ENCODE results near the gene SERP1.
"Not testable (repeated sequence)": the region's sequence is repeated elsewhere in the genome, so short reads cannot be mapped to it uniquely, and the experiment has no call there.

The SERP1 gene

DNA sequence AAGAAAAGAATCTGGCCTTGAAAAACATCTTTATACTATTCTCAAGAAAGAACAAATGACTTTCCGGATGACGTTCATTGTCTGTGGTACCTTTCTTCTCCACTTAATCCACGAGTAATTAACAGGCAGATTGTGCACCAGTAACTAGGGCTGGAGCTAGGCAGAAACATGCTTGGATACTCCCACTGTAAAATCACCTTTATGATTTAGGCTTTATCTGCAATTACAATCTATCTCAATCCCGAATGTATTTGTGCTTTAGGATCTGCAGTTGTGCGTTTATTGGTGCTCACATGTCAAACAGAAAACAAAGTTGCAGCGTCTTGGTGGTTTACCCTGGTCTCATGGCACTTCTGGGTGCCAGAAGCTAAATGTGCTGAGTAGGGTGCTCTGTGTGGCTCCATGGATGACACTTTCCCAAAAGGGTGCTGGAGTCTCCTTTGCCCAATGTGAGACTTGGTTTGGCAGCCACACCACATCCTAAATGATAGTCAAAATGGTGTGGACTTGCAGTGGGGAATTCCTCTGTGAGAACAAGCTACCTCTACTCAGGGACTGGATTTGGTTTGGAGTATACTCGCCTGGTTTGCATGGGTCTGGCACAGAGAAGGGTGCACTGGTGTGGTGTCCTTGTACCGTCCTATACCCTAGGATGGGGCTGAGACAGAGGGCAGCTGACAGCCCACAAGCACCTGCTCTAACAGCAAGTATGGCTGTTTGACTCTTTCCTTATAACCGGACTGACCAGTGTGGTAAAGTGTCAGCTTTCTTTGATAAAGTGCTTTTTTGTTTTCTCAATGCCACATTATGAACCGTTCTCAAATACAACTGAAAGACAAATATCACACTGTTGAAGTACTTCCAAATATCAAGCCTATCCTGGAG, 7.7 kb downstream of the SERP1 start:
- DNase-seq, result no peak

DNA sequence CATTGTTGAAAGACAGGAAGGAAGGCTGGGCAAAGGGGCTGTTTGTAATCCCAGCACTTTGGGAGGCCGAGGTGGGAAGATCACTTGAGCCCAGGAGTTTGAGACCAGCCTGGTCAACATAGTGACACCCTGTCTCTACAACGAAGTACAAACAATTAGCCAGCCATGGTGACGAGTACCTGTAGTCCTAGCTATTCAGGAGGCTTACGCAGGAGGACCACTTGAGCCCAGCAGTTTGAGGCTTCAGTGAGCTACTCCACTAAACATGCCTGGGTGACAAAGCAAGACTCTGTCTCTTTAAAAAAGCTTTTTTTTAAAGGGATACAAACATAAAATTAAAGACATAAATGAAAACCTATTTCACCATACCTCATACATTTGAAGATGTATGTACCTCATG, 11.1 kb downstream of the SERP1 start:
- DNase-seq, result no peak

DNA sequence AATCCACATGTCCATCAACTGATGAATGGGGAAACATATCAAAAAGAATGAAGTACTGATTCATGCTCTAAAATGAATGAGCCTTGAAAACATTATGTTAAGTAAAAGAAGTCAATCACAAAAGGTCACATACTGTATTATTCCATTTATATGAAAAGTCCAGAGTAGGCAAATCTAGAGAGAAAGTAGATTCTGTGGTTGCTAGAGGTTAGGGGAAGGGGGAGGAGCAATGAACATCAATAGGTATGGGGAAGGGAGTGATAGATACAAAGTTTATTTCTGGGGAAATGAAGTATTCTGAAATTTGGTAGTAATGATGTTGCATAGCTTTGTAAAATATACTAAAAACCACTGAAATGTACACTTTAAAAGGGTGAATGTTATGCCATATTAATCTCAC, 14.5 kb downstream of the SERP1 start:
- DNase-seq, result no peak

DNA sequence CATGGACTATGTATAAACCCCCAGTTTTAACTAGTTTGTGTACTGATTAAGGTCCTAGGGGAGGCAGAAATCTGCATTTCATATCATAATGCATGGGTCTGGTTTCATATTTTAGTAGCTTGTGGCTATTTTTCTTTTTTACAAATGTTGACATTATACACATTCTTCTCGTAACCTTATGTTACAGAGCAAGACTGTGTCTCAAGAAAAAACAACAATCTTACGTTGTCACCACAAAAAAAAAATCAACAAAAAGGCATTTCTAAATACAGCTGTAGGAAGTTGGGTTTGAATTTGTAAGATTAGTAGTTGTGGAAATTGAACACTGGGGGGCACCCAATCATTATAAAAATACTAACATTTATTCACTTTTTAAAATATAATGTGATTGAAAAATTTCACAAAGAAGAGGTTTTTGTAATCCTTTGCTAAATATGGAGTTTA, 17.9 kb downstream of the SERP1 start:
- no peak for DNase-seq

DNA sequence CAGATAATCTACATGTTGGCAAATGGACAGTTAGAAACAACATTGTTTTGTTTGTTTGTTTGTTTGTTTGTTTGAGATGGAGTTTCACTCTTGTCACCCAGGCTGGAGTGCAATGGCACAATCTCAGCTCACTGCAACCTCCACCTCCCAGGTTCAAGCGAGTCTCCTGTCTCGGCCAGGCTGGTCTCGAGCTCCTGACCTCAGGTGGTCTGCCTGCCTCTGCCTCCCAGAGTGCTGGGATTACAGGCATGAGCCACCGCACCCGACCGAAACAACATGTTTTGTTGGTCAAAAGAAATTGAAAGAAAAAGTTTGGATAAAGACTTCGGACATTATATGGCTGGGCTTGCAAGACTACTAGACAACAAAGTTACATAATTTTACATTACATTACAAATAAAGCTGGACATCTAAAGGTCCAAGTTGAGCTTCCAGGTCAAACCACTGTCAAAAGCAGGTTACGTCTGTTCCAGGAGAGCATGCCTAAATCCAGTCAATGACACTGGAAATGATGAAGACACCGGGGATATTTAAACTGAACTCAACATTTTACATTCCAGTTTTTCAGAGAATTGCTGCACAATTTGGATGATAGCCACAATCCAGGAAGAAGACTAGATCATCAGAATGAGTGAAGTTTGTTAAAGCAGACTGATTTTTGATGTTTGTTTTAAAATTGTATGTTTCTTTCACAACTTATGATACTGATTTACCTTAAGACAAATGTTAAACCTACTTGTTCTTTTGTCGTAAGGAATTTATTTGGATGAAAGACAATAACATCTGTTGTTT, 18.6 kb downstream of the SERP1 start:
- DNase-seq, result no peak

DNA sequence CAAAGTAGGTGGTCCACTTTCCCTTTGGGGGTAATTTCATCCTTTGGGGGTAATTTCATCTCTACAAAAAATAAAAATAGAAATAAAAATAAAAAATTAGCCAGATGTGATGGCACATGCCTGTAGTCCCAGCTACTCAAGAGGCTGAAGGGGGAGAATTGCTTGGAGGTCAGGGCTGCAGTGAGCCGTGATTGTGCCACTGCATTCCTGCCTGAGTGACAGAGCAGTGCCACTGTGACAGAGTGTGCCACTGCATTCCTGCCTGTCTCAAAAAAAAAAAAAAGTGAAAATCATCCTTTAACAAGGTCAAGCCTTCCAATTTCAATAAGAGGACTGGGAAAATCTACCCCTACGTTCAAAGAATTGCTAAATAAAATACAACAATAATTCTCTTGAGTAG, 22.8 kb downstream of the SERP1 start:
- no peak for DNase-seq

DNA sequence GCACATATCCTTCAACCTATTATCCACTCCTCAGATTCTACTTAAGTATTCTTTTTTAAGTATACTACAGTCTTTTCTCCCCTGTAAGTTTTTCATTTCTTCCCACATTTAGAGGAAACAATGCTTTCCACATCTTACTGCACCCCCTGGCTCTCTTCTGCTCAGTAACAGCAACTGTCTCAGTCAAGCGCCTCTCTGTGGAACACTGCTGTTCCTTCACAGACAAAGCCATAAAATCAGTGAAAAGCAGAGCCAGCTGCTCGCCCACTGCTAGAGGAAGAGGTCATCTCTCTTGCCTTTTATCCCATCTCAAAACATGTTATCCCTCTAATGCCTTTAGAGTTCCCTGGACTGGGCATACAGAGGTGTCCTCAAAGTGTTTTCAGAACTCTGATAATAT, 24.8 kb downstream of the SERP1 start:
- DNase-seq, result peak; percentile 17

DNA sequence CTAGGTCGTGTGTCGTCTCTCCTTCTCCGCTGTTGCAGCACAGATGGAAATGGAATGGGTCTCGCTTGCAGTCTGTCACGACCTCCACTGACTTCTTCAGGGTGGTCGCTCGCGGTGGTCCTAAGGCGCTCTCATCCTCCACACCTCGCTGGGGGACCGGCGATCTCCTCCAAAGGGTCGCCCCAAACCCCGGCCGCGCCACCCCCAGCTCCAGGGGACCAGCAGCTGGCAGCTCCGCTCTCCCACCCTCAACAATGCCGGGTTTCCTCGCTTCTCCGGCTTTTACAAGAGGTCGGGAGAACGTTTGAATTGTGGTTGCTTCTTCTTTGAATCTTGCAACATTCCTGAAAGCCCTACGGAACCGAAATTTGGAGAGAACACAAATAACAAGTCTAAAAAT, 25.9 kb downstream of the SERP1 start:
- DNase-seq, result no peak

DNA sequence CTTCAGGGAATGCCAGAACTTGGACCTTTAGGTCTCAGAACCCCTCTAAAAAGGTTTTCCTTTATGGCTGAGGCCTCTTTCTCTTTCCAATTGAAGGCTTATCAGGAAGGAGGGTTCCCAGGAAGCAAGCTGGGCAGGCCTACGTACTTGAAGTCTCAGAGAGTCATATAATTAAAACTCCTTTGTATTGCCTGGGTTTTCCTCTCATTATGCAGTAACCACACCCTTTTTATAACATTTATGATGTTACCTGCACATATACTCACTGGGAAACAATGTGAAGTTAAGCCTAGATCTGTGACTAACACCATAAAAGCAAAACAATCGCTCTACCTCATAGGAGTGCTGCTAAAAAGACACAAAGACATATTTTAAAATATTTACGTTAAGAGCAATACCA, 27.3 kb downstream of the SERP1 start:
- DNase-seq, result no peak

DNA sequence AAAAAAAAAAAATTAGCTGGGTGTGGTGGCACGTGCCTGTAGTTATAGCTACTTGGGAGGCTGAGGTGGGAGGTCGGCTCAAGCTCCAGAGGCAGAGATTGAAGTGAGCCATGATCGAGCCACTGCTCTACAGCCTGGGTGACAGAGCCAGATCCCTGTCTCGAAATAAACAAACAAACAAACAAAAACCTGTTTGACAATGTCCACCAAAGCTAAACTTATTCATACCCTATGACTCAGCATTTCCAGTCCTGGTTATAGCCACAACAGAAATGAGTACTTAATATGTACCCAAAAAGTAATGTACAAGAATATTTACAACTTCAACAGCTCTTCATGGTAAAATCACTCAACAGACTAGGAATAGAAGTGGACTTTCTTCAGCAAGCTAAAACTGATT, 31.1 kb downstream of the SERP1 start:
- no peak for DNase-seq

DNA sequence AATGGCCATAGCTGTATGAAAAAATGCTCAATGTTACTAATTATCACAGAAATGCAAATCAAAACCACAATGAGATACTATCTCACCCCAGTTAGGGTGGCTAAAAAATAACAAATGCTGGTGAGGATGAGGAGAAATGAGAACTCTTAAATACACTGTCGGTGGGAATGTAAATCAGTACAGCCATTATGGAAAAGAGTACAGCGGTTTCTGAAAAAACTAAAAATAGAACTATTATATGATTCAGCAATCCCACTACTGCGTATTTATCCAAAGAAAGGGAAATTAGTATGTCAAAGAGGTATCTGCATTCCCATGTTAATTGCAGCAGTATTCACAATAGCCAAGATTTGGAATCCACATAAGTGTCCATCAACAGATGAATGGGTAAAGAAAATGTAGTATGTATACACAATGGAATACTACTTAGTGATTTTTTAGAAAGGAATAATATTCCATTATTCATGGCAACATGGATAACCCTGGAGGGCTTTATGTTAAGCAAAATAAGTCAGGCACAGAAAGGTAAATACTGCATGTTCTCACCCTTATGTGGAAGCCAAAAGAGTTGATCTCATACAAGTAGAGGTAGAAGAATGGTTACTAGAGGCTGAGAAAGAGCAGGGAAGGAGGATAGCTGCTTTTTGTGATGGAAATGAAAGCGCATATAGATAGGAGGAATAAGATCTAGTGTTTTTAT, 35.0 kb downstream of the SERP1 start:
- DNase-seq, result no peak

DNA sequence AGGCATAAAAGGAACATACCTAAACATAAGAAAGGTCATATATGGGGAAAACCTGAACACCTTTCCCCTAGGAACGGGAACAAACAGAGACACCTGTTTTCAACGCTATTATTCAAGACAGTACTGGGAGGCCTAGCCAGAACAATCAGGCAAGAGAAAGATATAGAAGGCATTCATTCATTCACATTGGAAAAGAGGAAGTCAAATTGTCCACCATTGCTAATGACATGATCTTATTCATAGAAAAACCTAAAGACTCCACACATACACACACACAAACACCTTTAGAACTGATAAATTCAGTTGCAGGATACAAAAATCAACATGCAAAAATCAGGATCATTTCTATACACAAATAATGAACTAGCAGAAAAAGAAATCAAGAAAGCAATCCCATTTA, 36.5 kb downstream of the SERP1 start:
- no peak for DNase-seq

DNA sequence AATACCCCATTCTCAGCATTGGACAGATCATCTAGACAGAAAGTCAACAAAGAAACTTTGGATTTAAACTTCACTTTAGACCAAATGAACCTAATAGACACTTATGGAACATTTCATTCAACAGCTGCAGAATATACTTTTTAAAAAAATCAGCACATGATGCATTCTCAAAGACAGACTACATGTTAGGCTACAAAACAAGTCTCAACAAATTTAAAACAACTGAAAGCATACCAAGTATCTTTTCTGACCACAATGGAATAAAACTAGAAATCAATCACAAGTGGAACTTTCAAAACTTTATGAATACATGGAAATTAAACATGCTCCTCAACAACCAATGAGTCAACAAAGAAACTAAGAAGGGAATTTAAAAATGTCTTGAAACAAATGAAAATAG, 37.9 kb downstream of the SERP1 start:
- DNase-seq, result no peak

DNA sequence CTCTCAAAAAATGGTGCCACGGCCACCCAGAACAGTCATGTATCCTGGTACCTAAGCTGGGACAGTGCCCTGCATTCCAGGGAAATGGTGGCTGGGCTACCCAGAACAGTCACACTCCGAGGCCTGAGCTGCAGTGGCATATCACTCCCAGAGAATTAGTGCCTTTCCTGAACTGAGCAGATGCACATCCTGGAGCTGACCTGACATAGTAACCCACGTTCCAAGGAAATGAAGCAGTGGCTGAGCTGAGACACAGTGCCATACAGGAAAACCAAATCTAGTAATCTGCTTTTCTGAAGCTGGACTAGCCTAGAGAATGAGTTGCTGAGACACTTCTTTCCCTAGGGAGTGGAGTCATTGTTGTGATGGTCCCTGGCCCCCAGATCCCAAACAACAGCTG, 41.8 kb downstream of the SERP1 start:
- DNase-seq, result no peak

DNA sequence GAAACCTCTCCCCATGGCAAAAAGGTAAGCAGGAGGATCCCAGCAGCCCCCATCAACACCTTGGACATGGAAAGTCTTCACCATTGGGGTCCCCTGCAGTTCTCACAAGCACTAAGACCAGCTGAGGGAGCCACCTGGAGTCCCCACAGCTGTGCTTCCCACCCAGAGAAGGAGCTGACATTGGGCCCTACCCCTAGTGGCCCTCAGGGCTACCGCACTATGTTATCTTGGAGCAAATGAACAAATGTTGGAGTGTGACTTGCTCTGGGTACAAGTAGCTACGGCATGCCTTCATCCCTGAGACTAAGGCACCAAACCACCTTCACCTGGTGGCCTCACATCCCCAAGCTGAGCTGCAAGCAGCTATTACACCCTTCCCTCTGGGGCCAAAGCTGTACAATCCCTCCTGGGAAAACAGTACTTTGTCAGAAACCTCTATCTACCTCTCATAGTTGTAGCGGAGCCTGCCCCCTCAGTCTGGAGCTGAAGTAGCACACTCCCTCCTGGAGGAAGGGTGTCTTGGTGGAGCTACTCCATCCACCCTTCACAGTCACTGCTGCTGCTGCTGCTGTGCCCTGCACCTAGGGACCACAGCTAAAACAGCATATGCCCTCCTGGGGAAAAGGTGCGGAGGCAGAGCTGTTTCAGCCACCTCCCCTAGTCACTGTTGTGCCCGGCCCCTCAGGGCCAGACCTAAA, 42.7 kb downstream of the SERP1 start:
- no peak for DNase-seq

DNA sequence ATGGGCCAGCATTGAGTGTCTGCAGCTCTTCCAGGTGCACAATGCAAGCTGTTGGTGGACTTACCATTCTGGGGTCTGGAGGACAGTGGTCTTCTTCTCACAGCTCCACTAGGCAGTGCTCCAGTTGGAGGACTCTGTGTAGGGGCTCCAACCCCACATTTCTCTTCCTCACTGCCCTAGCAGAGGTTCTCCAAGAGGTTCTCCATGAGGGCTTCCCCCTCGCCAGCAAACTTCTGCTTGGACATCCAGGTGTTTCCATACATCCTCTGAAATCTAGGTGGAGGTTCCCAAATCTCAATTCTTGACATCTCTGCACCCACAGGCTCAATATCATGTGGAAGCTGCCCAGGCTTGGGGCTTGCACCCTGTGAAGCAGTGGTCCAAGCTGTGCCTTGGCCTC, 45.3 kb downstream of the SERP1 start:
- not testable (repeated sequence) for DNase-seq

DNA sequence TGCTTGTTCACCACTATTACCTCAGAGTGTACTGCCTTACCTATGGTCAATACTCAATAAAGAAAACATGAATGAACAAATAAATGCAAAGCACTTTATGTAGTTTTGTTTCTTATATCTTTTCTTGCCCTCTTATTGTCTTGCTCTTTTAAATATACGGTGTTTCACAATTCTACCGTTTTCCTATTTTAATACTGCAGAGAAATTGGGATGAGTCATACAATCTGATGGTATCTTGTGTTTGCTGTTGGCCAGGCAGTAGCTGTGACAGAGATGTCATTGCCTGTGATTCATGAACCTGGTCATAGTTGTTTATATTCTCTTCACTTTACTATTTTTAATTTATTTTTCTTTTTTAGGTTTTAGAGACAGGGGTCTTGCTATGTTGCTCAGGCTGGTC, 48.3 kb downstream of the SERP1 start:
- DNase-seq, result no peak

DNA sequence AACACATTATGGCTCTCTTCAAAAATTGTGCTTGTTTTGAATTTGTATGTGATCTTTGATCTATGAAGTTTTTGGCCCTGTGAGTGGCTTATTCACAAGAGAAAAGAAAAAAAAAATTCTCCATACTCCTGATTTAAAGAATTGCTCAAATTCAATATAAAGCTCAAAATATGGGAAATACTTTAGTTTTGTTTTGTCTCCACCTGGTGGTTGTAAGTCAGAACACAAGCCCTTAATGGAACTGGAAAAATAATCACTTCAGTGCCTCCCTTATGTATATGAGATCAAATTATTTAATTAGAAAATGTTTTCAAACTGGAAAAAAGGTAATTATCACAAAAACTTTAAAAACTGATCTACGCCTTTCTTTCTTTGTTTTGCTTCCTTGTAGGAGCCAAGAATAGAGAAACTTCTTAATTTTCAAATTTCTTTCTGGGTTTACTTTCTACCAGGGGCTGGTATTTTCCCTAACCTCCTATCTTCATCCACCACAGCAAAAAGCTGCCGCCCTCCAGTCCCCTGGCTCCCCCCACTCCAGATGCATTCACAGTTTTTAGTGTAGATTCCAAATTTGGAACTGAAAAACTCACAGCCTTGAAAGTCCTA, 50.6 kb downstream of the SERP1 start:
- peak; percentile 7 for DNase-seq

DNA sequence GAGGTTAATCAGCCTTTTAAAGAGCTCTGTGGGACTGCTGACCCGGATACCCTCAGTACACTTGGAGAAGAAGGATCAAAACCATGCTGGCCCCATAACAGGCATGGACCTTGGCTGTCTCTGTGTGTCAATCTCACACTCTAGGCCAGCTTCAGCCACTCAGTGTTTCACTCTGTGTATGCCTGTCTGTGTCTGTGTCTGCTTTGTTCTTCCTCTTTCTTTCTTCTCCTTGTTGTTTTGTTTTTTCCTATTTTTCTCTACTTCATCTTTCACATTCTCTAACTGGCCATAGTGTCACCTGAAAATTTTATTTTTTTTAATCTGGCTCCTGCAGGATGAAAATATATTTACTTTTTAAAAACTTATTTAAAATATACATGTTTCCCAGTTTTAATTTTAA, 51.1 kb downstream of the SERP1 start:
- no peak for DNase-seq

DNA sequence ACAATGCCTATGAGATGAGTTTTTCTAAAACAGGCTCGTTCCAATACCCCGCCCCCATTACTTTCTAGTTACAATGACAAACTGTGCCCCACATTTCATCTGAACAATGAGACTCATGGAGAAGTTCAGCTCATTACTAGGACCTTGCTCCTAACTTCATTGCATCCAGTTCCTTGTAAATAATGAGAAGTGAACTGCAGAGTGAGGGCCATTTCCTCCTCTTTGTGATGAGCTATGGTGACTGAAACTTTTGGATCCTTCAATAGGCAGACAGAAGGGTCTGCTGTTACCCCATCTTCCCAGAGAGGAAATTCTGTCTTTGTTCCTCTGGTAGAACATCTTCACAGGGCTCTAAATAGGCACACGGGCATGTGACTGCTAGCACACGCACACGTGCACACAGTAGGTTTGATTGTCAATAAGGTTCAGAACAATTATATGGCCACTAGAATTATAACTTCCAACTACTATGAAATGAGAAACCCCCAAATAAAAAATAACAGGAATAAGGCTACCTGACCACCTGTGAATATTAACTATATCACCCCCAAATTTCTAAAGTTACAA, 51.8 kb downstream of the SERP1 start:
- DNase-seq, result no peak

Data from NCI-H2227 treated with DMSO at 0.1 percent for 48 hours (cell line).